ENCODE data around the gene PRSS1.

PRSS1 gene

GRCh38 chr7:142790555-142790954 is 41.3 kb downstream of the PRSS1 start:
- in situ Hi-C loops (cut with MboI; ENCODE audit: low sequenced_read_pairs): loop anchor here (25.0 kb wide), 2 partner anchors 153 to 253 kb away; no protein-coding TSS in a partner anchor

- in situ Hi-C loops (cut with MboI; ENCODE audit: low sequenced_read_pairs): loop anchor here (25.0 kb wide), 2 partner anchors 154 to 254 kb away; no protein-coding TSS in a partner anchor
These were observed 42.2 kb downstream of the PRSS1 start for GRCh38 chr7:142791502-142791901.

DNA sequence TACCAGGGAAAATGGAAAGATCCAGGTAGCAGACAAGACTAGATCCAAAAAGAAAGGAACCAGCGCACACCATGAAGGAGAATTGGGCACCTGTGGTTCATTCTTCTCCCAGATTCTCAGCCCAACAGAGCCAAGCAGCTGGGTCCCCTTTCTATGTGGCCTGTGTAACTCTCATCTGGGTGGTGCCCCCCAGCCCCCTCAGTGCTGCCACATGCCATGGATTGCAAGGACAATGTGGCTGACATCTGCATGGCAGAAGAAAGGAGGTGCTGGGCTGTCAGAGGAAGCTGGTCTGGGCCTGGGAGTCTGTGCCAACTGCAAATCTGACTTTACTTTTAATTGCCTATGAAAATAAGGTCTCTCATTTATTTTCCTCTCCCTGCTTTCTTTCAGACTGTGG is 42.9 kb downstream of the PRSS1 start:
- in situ Hi-C loops (cut with MboI; ENCODE audit: low sequenced_read_pairs): loop anchor here (25.0 kb wide), 2 partner anchors 155 to 255 kb away; no protein-coding TSS in a partner anchor

- in situ Hi-C loops (cut with MboI; ENCODE audit: low sequenced_read_pairs): loop anchor here (25.0 kb wide), 2 partner anchors 155 to 255 kb away; no protein-coding TSS in a partner anchor
These were observed 43.3 kb downstream of the PRSS1 start for GRCh38 chr7:142792593-142792992.

DNA sequence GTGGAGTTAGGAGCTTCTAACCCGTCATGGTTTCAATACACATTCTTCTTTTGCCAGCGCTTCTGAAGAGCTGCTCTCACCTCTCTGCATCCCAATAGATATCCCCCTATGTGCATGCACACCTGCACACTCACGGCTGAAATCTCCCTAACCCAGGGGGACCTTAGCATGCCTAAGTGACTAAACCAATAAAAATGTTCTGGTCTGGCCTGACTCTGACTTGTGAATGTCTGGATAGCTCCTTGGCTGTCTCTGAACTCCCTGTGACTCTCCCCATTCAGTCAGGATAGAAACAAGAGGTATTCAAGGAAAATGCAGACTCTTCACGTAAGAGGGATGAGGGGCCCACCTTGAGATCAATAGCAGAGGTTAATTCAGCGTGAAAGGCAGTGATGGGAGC is 43.9 kb downstream of the PRSS1 start:
- in situ Hi-C loops (cut with MboI; ENCODE audit: low sequenced_read_pairs): loop anchor here (25.0 kb wide), 2 partner anchors 156 to 256 kb away; no protein-coding TSS in a partner anchor

- in situ Hi-C loops (cut with MboI; ENCODE audit: low sequenced_read_pairs): loop anchor here (25.0 kb wide), 2 partner anchors 158 to 258 kb away; no protein-coding TSS in a partner anchor
These were observed 46.1 kb downstream of the PRSS1 start for GRCh38 chr7:142795339-142795863.

GRCh38 chr7:142796001-142796500 is 46.8 kb downstream of the PRSS1 start:
- in situ Hi-C loops (cut with MboI; ENCODE audit: low sequenced_read_pairs): loop anchor here (25.0 kb wide), 2 partner anchors 159 to 259 kb away; no protein-coding TSS in a partner anchor

- in situ Hi-C loops (cut with MboI; ENCODE audit: low sequenced_read_pairs): loop anchor here (25.0 kb wide), 2 partner anchors 159 to 259 kb away; no protein-coding TSS in a partner anchor
These were observed 47.5 kb downstream of the PRSS1 start for GRCh38 chr7:142796501-142797390.

DNA sequence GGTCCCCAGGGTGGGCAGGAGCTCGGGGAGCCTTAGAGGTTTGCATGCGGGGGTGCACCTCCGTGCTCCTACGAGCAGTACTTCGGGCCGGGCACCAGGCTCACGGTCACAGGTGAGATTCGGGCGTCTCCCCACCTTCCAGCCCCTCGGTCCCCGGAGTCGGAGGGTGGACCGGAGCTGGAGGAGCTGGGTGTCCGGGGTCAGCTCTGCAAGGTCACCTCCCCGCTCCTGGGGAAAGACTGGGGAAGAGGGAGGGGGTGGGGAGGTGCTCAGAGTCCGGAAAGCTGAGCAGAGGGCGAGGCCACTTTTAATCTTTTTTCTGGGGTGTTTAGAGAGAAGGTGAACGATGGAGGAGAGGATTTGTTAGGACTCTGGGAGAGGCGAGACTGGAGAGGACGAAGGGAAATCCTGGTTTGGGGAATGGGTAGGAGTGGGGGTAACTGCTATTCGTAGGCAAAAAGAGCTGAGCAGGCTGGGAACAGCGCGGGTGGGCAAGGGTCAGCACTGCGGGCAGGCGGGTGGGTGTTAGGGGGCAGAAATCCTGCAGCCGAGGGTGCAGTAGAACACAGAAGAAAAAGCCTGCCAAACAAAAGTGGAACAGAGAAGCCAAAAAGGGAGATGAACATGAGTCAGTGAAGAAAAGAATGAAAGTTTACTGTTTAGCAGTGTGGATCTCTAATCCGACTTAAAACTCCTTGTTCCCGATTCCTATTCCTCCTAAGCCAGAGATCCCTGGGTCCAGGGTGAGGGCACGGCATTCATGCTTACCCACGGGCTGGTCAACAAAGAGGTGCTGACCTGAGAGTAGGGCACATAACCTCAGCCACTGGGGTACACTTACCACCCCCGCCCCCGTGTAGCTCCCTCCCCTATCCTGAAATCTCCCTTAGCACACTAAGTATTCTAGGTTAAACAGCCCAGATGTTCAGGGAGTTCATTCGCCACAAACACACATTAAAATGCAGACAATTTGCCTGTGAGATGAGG is 48.4 kb downstream of the PRSS1 start:
- in situ Hi-C loops (cut with MboI; ENCODE audit: low sequenced_read_pairs): loop anchor here (25.0 kb wide), 2 partner anchors 160 to 260 kb away; no protein-coding TSS in a partner anchor

- in situ Hi-C loops (cut with MboI; ENCODE audit: low sequenced_read_pairs): loop anchor here (25.0 kb wide), 2 partner anchors 161 to 261 kb away; no protein-coding TSS in a partner anchor
These were observed 49.5 kb downstream of the PRSS1 start for GRCh38 chr7:142798451-142799436.

DNA sequence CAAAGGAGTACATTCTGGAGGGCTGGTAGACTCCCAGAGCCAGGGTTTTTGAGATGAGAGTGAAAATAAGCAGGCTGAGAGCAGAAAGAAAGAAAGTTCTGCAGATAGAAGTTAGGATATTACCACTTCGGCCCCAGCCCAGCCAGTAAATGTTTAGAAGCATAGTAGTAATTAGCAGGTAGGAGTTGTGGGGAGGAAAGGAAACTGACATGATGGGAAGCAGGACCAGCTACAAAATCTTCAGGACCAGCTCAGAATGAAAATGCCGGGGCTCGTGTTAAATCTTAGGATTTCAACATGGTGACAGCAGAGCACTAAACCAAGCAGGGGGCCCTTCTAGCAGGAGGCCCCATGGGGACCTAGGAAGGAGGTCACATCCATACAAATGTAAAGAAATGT is 50.2 kb downstream of the PRSS1 start:
- in situ Hi-C loops (cut with MboI; ENCODE audit: low sequenced_read_pairs): loop anchor here (25.0 kb wide), 2 partner anchors 162 to 262 kb away; no protein-coding TSS in a partner anchor

- in situ Hi-C loops (cut with MboI; ENCODE audit: low sequenced_read_pairs): no loop called here
These were observed 50.8 kb downstream of the PRSS1 start for GRCh38 chr7:142800088-142800487.

- in situ Hi-C loops (cut with MboI; ENCODE audit: low sequenced_read_pairs): no loop called here
These were observed 51.5 kb downstream of the PRSS1 start for GRCh38 chr7:142800699-142801260.

- in situ Hi-C loops (cut with MboI; ENCODE audit: low sequenced_read_pairs): no loop called here
These were observed 52.5 kb downstream of the PRSS1 start for GRCh38 chr7:142801601-142802295.

- in situ Hi-C loops (cut with MboI; ENCODE audit: low sequenced_read_pairs): no loop called here
These were observed 53.0 kb downstream of the PRSS1 start for GRCh38 chr7:142802301-142802700.
